Activated gamma-delta T cell treated with anti-CD3 and anti-CD28 coated beads, Interleukin-2, amount 50 U/mL, for 16 hours (primary cell): ENCODE data around the gene NRN1.
"Not testable (repeated sequence)": the region's sequence is repeated elsewhere in the genome, so short reads cannot be mapped to it uniquely, and the experiment has no call there.

Source experiments
- DNase-seq: peaks from one replicate; pipeline ENCODE4 v3.0.0-alpha.2; 2020; ENCODE audit warnings: low read depth

Gene NRN1

GRCh38 chr6:6006428-6007365, at the start of gene NRN1:
TSS of gene NRN1 (minus strand) at chr6:6006925. CDS start at chr6:6006749, 176 bp downstream.
- DNase-seq = no peak

- DNase-seq = no peak
These were observed 45.5 kb upstream of the NRN1 start for GRCh38 chr6:6052216-6052615.

- DNase-seq = no peak
These were observed 40.0 kb upstream of the NRN1 start for GRCh38 chr6:6046716-6047115.

GRCh38 chr6:6039946-6040509, 33.3 kb upstream of the NRN1 start:
- DNase-seq = no peak

GRCh38 chr6:6037179-6037578, 30.5 kb upstream of the NRN1 start:
- no peak for DNase-seq

- no peak for DNase-seq
These were observed 27.1 kb upstream of the NRN1 start for GRCh38 chr6:6033858-6034257.

GRCh38 chr6:6026513-6027205, 19.9 kb upstream of the NRN1 start:
- no peak for DNase-seq

- no peak for DNase-seq
These were observed 19.0 kb upstream of the NRN1 start for GRCh38 chr6:6025736-6026135.

GRCh38 chr6:6024220-6024619, 17.5 kb upstream of the NRN1 start:
- DNase-seq = no peak

- not testable (repeated sequence) for DNase-seq
These were observed 16.1 kb upstream of the NRN1 start for GRCh38 chr6:6022841-6023240.

GRCh38 chr6:6008648-6009421, 2.1 kb upstream of the NRN1 start:
- DNase-seq = no peak

GRCh38 chr6:6008089-6008647, 1.4 kb upstream of the NRN1 start:
- DNase-seq = no peak

GRCh38 chr6:6007366-6008088, 802 bp upstream of the NRN1 start:
- DNase-seq = no peak

- no peak for DNase-seq
These were observed 708 bp downstream of the NRN1 start for GRCh38 chr6:6006006-6006427.

- DNase-seq = no peak
These were observed 1.4 kb downstream of the NRN1 start for GRCh38 chr6:6005051-6006005.

GRCh38 chr6:6004390-6004995, 2.2 kb downstream of the NRN1 start:
- no peak for DNase-seq

GRCh38 chr6:6003621-6004366, 2.9 kb downstream of the NRN1 start:
- no peak for DNase-seq

GRCh38 chr6:6002848-6003620, 3.7 kb downstream of the NRN1 start:
- DNase-seq = no peak
